ENCODE measurements around the gene ADCK1.

GRCh38 chr14:77864580-77864979, 64.7 kb downstream of the ADCK1 start:
- TF ChIP-seq, protein P1, sequence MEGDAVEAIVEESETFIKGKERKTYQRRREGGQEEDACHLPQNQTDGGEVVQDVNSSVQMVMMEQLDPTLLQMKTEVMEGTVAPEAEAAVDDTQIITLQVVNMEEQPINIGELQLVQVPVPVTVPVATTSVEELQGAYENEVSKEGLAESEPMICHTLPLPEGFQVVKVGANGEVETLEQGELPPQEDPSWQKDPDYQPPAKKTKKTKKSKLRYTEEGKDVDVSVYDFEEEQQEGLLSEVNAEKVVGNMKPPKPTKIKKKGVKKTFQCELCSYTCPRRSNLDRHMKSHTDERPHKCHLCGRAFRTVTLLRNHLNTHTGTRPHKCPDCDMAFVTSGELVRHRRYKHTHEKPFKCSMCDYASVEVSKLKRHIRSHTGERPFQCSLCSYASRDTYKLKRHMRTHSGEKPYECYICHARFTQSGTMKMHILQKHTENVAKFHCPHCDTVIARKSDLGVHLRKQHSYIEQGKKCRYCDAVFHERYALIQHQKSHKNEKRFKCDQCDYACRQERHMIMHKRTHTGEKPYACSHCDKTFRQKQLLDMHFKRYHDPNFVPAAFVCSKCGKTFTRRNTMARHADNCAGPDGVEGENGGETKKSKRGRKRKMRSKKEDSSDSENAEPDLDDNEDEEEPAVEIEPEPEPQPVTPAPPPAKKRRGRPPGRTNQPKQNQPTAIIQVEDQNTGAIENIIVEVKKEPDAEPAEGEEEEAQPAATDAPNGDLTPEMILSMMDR (IDR thresholded peaks at IDR 0.05) = no peak
- TF ChIP-seq POLR2AphosphoS5 (IDR thresholded peaks at IDR 0.05; ENCODE audit: low read depth, low read length) (no peak), SIN3A (IDR thresholded peaks at IDR 0.05; ENCODE audit: borderline replicate concordance, insufficient read depth, low read depth, low read length) (no peak), TCF7L2 (IDR thresholded peaks at IDR 0.05; ENCODE audit: low read depth, low read length) (no peak)
- TF ChIP-seq, protein P2, sequence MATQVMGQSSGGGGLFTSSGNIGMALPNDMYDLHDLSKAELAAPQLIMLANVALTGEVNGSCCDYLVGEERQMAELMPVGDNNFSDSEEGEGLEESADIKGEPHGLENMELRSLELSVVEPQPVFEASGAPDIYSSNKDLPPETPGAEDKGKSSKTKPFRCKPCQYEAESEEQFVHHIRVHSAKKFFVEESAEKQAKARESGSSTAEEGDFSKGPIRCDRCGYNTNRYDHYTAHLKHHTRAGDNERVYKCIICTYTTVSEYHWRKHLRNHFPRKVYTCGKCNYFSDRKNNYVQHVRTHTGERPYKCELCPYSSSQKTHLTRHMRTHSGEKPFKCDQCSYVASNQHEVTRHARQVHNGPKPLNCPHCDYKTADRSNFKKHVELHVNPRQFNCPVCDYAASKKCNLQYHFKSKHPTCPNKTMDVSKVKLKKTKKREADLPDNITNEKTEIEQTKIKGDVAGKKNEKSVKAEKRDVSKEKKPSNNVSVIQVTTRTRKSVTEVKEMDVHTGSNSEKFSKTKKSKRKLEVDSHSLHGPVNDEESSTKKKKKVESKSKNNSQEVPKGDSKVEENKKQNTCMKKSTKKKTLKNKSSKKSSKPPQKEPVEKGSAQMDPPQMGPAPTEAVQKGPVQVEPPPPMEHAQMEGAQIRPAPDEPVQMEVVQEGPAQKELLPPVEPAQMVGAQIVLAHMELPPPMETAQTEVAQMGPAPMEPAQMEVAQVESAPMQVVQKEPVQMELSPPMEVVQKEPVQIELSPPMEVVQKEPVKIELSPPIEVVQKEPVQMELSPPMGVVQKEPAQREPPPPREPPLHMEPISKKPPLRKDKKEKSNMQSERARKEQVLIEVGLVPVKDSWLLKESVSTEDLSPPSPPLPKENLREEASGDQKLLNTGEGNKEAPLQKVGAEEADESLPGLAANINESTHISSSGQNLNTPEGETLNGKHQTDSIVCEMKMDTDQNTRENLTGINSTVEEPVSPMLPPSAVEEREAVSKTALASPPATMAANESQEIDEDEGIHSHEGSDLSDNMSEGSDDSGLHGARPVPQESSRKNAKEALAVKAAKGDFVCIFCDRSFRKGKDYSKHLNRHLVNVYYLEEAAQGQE (IDR thresholded peaks at IDR 0.05; ENCODE audit: insufficient read depth in 1 of 2, low read depth in 2 of 2, low read length in 1 of 2) = no peak
